K562 (cell line): ENCODE measurements around the gene DNASE1L1. TPM values are rescaled to one million over a fixed set of nuclear protein-coding genes. Genes with fewer than 3 reads are reported as not detected.
A peak's percentile ranks its signal among the peaks of the same experiment; 100 is the strongest.

Experiments
- BRD9 ChIP-seq: fragments of 450-650 bp; IDR thresholded peaks from 2 replicates; pipeline ENCODE4 v1.6.1; 2018; ENCODE audit warnings: low read depth; ENCODE audit not compliant: partially characterized antibody
- CREBBP ChIP-seq: IDR thresholded peaks from one replicate; pipeline ENCODE4 v1.6.1; 2012; ENCODE audit warnings: low read depth, mild to moderate bottlenecking, control low read depth, inconsistent platforms, low read length
- CTBP1 ChIP-seq: fragments of 450-650 bp; IDR thresholded peaks from 2 replicates; pipeline ENCODE4 v1.6.1; 2016; ENCODE audit warnings: borderline replicate concordance
- FOXK2 ChIP-seq, 2 experiments: fragments of 450-650 bp; IDR thresholded peaks in 1 of 2; conservative IDR thresholded peaks in 1 of 2; 2 replicates each; pipeline ENCODE4 v1.6.1; 2016; ENCODE audit warnings: low read depth in 2 of 2, mild to moderate bottlenecking in 1 of 2
- NFIC ChIP-seq: fragments of 450-650 bp; IDR thresholded peaks from 2 replicates; pipeline ENCODE4 v1.6.1; 2017; ENCODE audit warnings: mild to moderate bottlenecking, inconsistent platforms
- NRF1 ChIP-seq, 2 experiments: fragments of 450-650 bp; IDR thresholded peaks in 1 of 2; conservative IDR thresholded peaks in 1 of 2; 2 replicates each; pipeline ENCODE4 v1.6.1; 2014; ENCODE audit warnings: mild to moderate bottlenecking in 2 of 2
- PHF20 ChIP-seq: fragments of 450-650 bp; IDR thresholded peaks from 2 replicates; pipeline ENCODE4 v1.6.1; 2018; ENCODE audit not compliant: partially characterized antibody
- SMARCE1 ChIP-seq: fragments of 450-650 bp; IDR thresholded peaks from 2 replicates; pipeline ENCODE4 v1.7.1; 2016; ENCODE audit warnings: mild to moderate bottlenecking
- SRF ChIP-seq, 2 experiments: fragments of 250-450, 450-650 bp in 1 of 2; sonication (Bioruptor Pico) in 1 of 2; sonication (generic) in 1 of 2; formaldehyde crosslinking; IDR thresholded peaks; 2 replicates each; pipeline versions ENCODE4 v1.5.0 to v1.5.1; 2020 to 2022; ENCODE audit warnings: mild to moderate bottlenecking in 1 of 2, missing genetic modification reagents in 1 of 2
- TGIF2 ChIP-seq: sonication (generic); formaldehyde crosslinking; IDR thresholded peaks from 2 replicates; pipeline ENCODE4 v1.8.1; 2022; ENCODE audit warnings: mild to moderate bottlenecking, missing genetic modification reagents, moderate library complexity
- ZEB2 ChIP-seq: fragments of 450-650 bp; IDR thresholded peaks from 2 replicates; pipeline ENCODE4 v1.6.1; 2016
- ZNF282 ChIP-seq: sonication (generic); formaldehyde crosslinking; IDR thresholded peaks from 2 replicates; pipeline ENCODE4 v1.8.1; 2023; ENCODE audit warnings: missing genetic modification reagents
- polyA plus RNA-seq, 8 experiments: library from polyadenylated mRNA; depleted of rRNA in 4 of 8; stranded (reverse) in 5 of 8; unstranded in 3 of 8; fragments of >200 nt; fragmentation: Nextera tagmentation in 2 of 8; fragmentation: Illumina TruSeq in 1 of 8; extraction: Ambion mirVana in 2 of 8; extraction: Trizol in 1 of 8; gene quantifications; 2 replicates each; pipeline versions ENCODE4 v1.2.1 to v1.2.3, GENCODE V29; 2011 to 2014; ENCODE audit warnings: inconsistent platforms in 1 of 8, missing spikeins in 1 of 8
- total RNA-seq, 7 experiments: library from RNA; depleted of rRNA in 6 of 7; stranded (reverse); fragments of >200 nt in 6 of 7; fragmentation: Illumina TruSeq in 2 of 7; extraction: Trizol in 2 of 7; gene quantifications; 2 replicates each; pipeline versions ENCODE4 v1.2.1 to v1.2.3, GENCODE V29; 2011 to 2021; ENCODE audit warnings: low replicate concordance in 1 of 7
- TF ChIP-seq, protein P1 (sequence below): sonication (generic); formaldehyde crosslinking; IDR thresholded peaks from 2 replicates; pipeline ENCODE4 v1.8.0; 2022; ENCODE audit warnings: missing genetic modification reagents, mild to moderate bottlenecking, moderate library complexity, borderline replicate concordance
- TF ChIP-seq, protein P2 (sequence below): fragments of 200-800 bp; sonication (Bioruptor generic); IDR thresholded peaks from 2 replicates; pipeline ENCODE4 v1.6.1; 2016; ENCODE audit warnings: missing genetic modification characterization, missing compliant biosample characterization
- TF ChIP-seq, protein P3 (sequence below): IDR thresholded peaks from 2 replicates; pipeline ENCODE4 v1.6.1; 2011; ENCODE audit warnings: borderline replicate concordance, low read depth, mild to moderate bottlenecking, moderate library complexity, low read length; ENCODE audit not compliant: insufficient read depth, poor library complexity, severe bottlenecking
- TF ChIP-seq, protein P4 (sequence below): fragments of 450-650 bp; formaldehyde crosslinking; IDR thresholded peaks from 2 replicates; pipeline ENCODE4 v1.4.0; 2020; ENCODE audit warnings: mild to moderate bottlenecking, moderate library complexity

Gene DNASE1L1
- total and polyA plus RNA-seq, 9 of the 15 experiments (the other 6 are each of a cell fraction or from before 2014, with no cell fraction given) = 0.73 to 12.6 (median 7.9) TPM

DNA sequence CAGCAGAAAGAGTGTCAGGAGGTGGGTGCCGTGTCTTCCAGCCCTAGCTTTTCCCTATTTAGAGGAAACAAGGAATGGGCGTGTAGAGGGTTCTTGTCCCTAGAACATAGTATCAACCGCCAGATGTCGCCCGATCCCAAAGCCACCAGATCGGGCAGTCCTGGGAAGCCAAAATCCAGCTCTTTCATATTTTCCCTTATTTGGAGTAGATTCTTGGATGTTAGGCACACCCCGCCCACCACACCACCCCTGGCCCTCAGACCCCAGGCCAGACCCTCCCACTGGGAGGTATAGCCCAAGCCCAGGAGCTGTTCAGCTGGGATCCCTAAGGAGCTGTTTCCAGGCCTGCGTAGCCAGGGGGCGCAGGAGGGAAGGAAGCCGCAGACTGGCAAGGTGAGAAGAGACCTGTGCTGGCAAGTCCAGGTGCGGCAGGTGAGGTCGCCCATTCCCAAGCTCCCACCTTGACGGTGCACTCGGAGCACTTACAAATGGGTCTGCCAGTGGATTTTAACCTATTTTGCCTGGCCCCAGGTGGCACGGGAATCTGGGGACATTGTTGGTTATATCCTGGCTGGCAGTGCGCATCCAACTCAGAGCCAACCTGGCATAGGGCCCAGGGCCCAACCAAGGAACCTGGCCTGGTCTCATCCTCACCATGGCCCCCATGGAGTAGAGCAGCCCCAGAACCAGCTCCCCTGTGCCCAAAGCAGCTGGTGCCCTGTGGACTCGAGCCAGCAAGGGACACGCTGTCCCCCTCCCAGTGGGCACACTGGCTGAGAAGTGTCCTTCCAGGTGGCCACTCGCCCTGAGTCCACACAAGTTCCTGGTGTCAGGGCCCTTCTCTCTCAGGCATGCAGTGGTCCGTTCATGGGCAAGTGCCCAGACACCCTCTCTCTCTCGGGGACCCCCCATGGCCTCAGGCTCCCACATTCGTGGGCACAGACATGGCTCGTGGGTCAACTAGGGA lies 35.4 kb downstream of the DNASE1L1 start (continued):
- TF ChIP-seq FOXK2 (conservative IDR thresholded peaks at IDR 0.05 in 1 of 2, IDR thresholded peaks at IDR 0.05 in 1 of 2; ENCODE audit: low read depth in 2 of 2) = 0 out of 4 replicates have a peak, but pooled peaks of 1 of the 2 experiments have one; percentile 20
- TF ChIP-seq TGIF2 = no peak
- TF ChIP-seq, protein P1, sequence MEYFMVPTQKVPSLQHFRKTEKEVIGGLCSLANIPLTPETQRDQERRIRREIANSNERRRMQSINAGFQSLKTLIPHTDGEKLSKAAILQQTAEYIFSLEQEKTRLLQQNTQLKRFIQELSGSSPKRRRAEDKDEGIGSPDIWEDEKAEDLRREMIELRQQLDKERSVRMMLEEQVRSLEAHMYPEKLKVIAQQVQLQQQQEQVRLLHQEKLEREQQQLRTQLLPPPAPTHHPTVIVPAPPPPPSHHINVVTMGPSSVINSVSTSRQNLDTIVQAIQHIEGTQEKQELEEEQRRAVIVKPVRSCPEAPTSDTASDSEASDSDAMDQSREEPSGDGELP (CRISPR knock-in tag) = peak; percentile 60; the same call in 1 of the 2 replicates
- peak; percentile 4; the same call in 1 of the 2 replicates for TF ChIP-seq NFIC
- TF ChIP-seq BRD9 = peak; percentile 48
- no peak for TF ChIP-seq PHF20
- no peak for TF ChIP-seq CREBBP
- peak; percentile 78; the same call in 1 of the 2 replicates for TF ChIP-seq CTBP1
- peak; percentile 97 for TF ChIP-seq ZEB2
- TF ChIP-seq, protein P2, sequence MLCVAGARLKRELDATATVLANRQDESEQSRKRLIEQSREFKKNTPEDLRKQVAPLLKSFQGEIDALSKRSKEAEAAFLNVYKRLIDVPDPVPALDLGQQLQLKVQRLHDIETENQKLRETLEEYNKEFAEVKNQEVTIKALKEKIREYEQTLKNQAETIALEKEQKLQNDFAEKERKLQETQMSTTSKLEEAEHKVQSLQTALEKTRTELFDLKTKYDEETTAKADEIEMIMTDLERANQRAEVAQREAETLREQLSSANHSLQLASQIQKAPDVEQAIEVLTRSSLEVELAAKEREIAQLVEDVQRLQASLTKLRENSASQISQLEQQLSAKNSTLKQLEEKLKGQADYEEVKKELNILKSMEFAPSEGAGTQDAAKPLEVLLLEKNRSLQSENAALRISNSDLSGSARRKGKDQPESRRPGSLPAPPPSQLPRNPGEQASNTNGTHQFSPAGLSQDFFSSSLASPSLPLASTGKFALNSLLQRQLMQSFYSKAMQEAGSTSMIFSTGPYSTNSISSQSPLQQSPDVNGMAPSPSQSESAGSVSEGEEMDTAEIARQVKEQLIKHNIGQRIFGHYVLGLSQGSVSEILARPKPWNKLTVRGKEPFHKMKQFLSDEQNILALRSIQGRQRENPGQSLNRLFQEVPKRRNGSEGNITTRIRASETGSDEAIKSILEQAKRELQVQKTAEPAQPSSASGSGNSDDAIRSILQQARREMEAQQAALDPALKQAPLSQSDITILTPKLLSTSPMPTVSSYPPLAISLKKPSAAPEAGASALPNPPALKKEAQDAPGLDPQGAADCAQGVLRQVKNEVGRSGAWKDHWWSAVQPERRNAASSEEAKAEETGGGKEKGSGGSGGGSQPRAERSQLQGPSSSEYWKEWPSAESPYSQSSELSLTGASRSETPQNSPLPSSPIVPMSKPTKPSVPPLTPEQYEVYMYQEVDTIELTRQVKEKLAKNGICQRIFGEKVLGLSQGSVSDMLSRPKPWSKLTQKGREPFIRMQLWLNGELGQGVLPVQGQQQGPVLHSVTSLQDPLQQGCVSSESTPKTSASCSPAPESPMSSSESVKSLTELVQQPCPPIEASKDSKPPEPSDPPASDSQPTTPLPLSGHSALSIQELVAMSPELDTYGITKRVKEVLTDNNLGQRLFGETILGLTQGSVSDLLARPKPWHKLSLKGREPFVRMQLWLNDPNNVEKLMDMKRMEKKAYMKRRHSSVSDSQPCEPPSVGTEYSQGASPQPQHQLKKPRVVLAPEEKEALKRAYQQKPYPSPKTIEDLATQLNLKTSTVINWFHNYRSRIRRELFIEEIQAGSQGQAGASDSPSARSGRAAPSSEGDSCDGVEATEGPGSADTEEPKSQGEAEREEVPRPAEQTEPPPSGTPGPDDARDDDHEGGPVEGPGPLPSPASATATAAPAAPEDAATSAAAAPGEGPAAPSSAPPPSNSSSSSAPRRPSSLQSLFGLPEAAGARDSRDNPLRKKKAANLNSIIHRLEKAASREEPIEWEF (CRISPR knock-in tag) = no peak
- 0 out of 2 replicates have a peak, but pooled peaks have one; percentile 48 for TF ChIP-seq ZNF282 (CRISPR knock-in tag)
- peak; percentile 41; the same call in 1 of the 2 replicates for TF ChIP-seq SMARCE1
- TF ChIP-seq SRF (CRISPR knock-in tag; IDR thresholded peaks at IDR 0.05) = peak in 1 of 2 experiments; percentile 91; a peak in 2 of 4 replicates
- TF ChIP-seq, protein P3, sequence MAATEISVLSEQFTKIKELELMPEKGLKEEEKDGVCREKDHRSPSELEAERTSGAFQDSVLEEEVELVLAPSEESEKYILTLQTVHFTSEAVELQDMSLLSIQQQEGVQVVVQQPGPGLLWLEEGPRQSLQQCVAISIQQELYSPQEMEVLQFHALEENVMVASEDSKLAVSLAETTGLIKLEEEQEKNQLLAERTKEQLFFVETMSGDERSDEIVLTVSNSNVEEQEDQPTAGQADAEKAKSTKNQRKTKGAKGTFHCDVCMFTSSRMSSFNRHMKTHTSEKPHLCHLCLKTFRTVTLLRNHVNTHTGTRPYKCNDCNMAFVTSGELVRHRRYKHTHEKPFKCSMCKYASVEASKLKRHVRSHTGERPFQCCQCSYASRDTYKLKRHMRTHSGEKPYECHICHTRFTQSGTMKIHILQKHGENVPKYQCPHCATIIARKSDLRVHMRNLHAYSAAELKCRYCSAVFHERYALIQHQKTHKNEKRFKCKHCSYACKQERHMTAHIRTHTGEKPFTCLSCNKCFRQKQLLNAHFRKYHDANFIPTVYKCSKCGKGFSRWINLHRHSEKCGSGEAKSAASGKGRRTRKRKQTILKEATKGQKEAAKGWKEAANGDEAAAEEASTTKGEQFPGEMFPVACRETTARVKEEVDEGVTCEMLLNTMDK = peak; percentile 58
- peak in 1 of 2 experiments; percentile 27; a peak in 2 of 4 replicates for TF ChIP-seq NRF1 (conservative IDR thresholded peaks at IDR 0.05 in 1 of 2, IDR thresholded peaks at IDR 0.05 in 1 of 2)
- TF ChIP-seq, protein P4, sequence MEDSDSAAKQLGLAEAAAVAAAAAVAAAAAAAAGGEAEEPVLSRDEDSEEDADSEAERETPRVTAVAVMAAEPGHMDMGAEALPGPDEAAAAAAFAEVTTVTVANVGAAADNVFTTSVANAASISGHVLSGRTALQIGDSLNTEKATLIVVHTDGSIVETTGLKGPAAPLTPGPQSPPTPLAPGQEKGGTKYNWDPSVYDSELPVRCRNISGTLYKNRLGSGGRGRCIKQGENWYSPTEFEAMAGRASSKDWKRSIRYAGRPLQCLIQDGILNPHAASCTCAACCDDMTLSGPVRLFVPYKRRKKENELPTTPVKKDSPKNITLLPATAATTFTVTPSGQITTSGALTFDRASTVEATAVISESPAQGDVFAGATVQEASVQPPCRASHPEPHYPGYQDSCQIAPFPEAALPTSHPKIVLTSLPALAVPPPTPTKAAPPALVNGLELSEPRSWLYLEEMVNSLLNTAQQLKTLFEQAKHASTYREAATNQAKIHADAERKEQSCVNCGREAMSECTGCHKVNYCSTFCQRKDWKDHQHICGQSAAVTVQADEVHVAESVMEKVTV (CRISPR knock-in tag) = peak; percentile 33; the same call in 1 of the 2 replicates
